CD4-positive, alpha-beta T cell treated with Interleukin-6 for 4 hours (primary cell): ENCODE measurements around the gene CAPN12.

ENCODE experiments used
- DNase-seq: peaks from one replicate; pipeline ENCODE4 v3.0.0-alpha.2; 2020; ENCODE audit warnings: mixed read lengths

CAPN12 gene

GRCh38 chr19:38737281-38737865 lies 6.9 kb downstream of the CAPN12 start:
- DNase-seq = no peak

- DNase-seq = peak; percentile 78
Observed at GRCh38 chr19:38736413-38737280, 7.6 kb downstream of the CAPN12 start.

GRCh38 chr19:38736036-38736412 lies 8.2 kb downstream of the CAPN12 start:
- DNase-seq = peak; percentile 72

- peak; percentile 43 for DNase-seq
Observed at GRCh38 chr19:38735257-38735686, 9.0 kb downstream of the CAPN12 start.

- DNase-seq = peak; percentile 44
Observed at GRCh38 chr19:38734426-38735256, 9.6 kb downstream of the CAPN12 start.

GRCh38 chr19:38734176-38734425 lies 10.2 kb downstream of the CAPN12 start:
- DNase-seq = no peak

GRCh38 chr19:38733493-38734175 lies 10.6 kb downstream of the CAPN12 start:
- DNase-seq = no peak

- no peak for DNase-seq
Observed at GRCh38 chr19:38733241-38733492, 11.1 kb downstream of the CAPN12 start.

- DNase-seq = no peak
Observed at GRCh38 chr19:38731654-38732301, 12.5 kb downstream of the CAPN12 start.

GRCh38 chr19:38730731-38731589 lies 13.3 kb downstream of the CAPN12 start:
- DNase-seq = no peak

- DNase-seq = no peak
Observed at GRCh38 chr19:38730470-38730730, 13.9 kb downstream of the CAPN12 start.

GRCh38 chr19:38729653-38730469 lies 14.4 kb downstream of the CAPN12 start:
- peak; percentile 85 for DNase-seq

- no peak for DNase-seq
Observed at GRCh38 chr19:38728752-38729541, 15.3 kb downstream of the CAPN12 start.

GRCh38 chr19:38727868-38728660 lies 16.2 kb downstream of the CAPN12 start:
- no peak for DNase-seq

- no peak for DNase-seq
Observed at GRCh38 chr19:38727306-38727867, 16.9 kb downstream of the CAPN12 start.

GRCh38 chr19:38726761-38727301 lies 17.4 kb downstream of the CAPN12 start:
- no peak for DNase-seq

GRCh38 chr19:38726284-38726673 lies 18.0 kb downstream of the CAPN12 start:
- DNase-seq = no peak

- no peak for DNase-seq
Observed at GRCh38 chr19:38725469-38726283, 18.6 kb downstream of the CAPN12 start.
